Stimulated activated CD4-positive, alpha-beta T cell treated with anti-CD3 and anti-CD28 coated beads, Interleukin-2, amount 100 ng/mL, for 4 hours (primary cell): ENCODE results near the gene STX12.

Experiments
- DNase-seq: peaks from one replicate; pipeline ENCODE4 v3.0.0-alpha.2; 2020; ENCODE audit warnings: low read depth

Gene STX12

GRCh38 chr1:27772932-27773825 is at the start of gene STX12:
STX12 (plus strand) TSS chr1:27773219; CDS start chr1:27773308, 89 bp downstream.
- DNase-seq: peak; percentile 98

GRCh38 chr1:27724961-27725373 is 48.1 kb upstream of the STX12 start:
- DNase-seq: no peak

- DNase-seq: peak; percentile 99
Observed at GRCh38 chr1:27725374-27726172, 47.4 kb upstream of the STX12 start, which contains the start of gene FAM76A. FAM76A (plus strand) TSS chr1:27725961; CDS start chr1:27726081, 120 bp downstream.

GRCh38 chr1:27726173-27727044 is 46.6 kb upstream of the STX12 start:
- peak; percentile 10 for DNase-seq

- no peak for DNase-seq
Observed at GRCh38 chr1:27727126-27727525, 45.9 kb upstream of the STX12 start.

GRCh38 chr1:27736252-27736651 is 36.8 kb upstream of the STX12 start:
- DNase-seq: no peak

- no peak for DNase-seq
Observed at GRCh38 chr1:27741121-27741520, 31.9 kb upstream of the STX12 start.

GRCh38 chr1:27744556-27744955 is 28.5 kb upstream of the STX12 start:
- no peak for DNase-seq

GRCh38 chr1:27745466-27745865 is 27.6 kb upstream of the STX12 start:
- DNase-seq: no peak

- no peak for DNase-seq
Observed at GRCh38 chr1:27752360-27752759, 20.7 kb upstream of the STX12 start.

GRCh38 chr1:27755286-27755685 is 17.7 kb upstream of the STX12 start:
- DNase-seq: no peak

- DNase-seq: no peak
Observed at GRCh38 chr1:27755865-27756264, 17.2 kb upstream of the STX12 start.

GRCh38 chr1:27759236-27759635 is 13.8 kb upstream of the STX12 start:
- no peak for DNase-seq

GRCh38 chr1:27760426-27760825 is 12.6 kb upstream of the STX12 start:
- DNase-seq: no peak

- no peak for DNase-seq
Observed at GRCh38 chr1:27762033-27762432, 11.0 kb upstream of the STX12 start.

GRCh38 chr1:27763358-27763757 is 9.7 kb upstream of the STX12 start:
- no peak for DNase-seq

- no peak for DNase-seq
Observed at GRCh38 chr1:27770293-27770830, 2.7 kb upstream of the STX12 start.

- no peak for DNase-seq
Observed at GRCh38 chr1:27772036-27772931, 735 bp upstream of the STX12 start.

GRCh38 chr1:27773826-27774445 is 917 bp downstream of the STX12 start:
- DNase-seq: no peak

- DNase-seq: no peak
Observed at GRCh38 chr1:27774654-27775053, 1.6 kb downstream of the STX12 start.
